IMR-90 (cell line): ENCODE results near the gene UNC5B. TPM values are rescaled to one million over a fixed set of nuclear protein-coding genes. Genes with fewer than 3 reads are reported as not detected.

Experiments
- ATAC-seq: fragments of 200-7000 bp; cut with Tn5 transposase; 2 replicates; pipeline ENCODE4 v1.9.1; 2020; ENCODE audit warnings: low read depth, mild to moderate bottlenecking, moderate library complexity
- BruUV-seq: library from RNA; stranded (reverse); fragments of 400-500 nt; replicated peaks from 2 replicates; lab custom pipeline; 2021; lab: Mats Ljungman, UMichigan
- CTCF ChIA-PET: fragments of 300-600 bp; formaldehyde crosslinking; extraction: SDS; loops from one replicate; lab custom pipeline; 2021; ENCODE audit warnings: antibody characterized with exemption; lab: Yijun Ruan, JAX
- POLR2A ChIA-PET: fragments of 300-600 bp; sonication (Branson Sonifier 250); formaldehyde crosslinking; loops from one replicate; lab custom pipeline; 2022; ENCODE audit warnings: antibody characterized with exemption; ENCODE audit not compliant: unreplicated experiment; lab: Charles Lee
- DNase-seq: peaks from one replicate; pipeline ENCODE4 v3.0.0; 2013
- H2AFZ ChIP-seq: replicated peaks from 2 replicates; pipeline ENCODE3; 2013; ENCODE audit warnings: low read length, mild to moderate bottlenecking; ENCODE audit not compliant: poor library complexity
- H2AK5ac ChIP-seq: 2 replicates; pipeline ENCODE4 v1.6.1; 2013; ENCODE audit warnings: low read depth, low read length, inconsistent platforms
- H2AK9ac ChIP-seq: replicated peaks from 2 replicates; pipeline ENCODE3; 2013; ENCODE audit warnings: mild to moderate bottlenecking, low read depth, low read length, moderate library complexity; ENCODE audit not compliant: poor library complexity
- H2BK120ac ChIP-seq: 2 replicates; pipeline ENCODE4 v1.6.1; 2013; ENCODE audit warnings: low read depth, low read length, inconsistent platforms
- H2BK15ac ChIP-seq: 3 replicates; pipeline ENCODE4 v1.6.1; 2013; ENCODE audit warnings: low read depth, low read length, inconsistent platforms
- H2BK20ac ChIP-seq: 2 replicates; pipeline ENCODE4 v1.6.1; 2013; ENCODE audit warnings: low read depth, mild to moderate bottlenecking, inconsistent platforms, low read length, moderate library complexity
- H2BK5ac ChIP-seq: 2 replicates; pipeline ENCODE4 v1.6.1; 2013; ENCODE audit warnings: mild to moderate bottlenecking, low read depth, low read length, inconsistent platforms; ENCODE audit not compliant: poor library complexity, severe bottlenecking
- H3K14ac ChIP-seq: replicated peaks from 2 replicates; pipeline ENCODE4 v1.6.1; 2013; ENCODE audit warnings: low read depth, low read length, inconsistent platforms
- H3K18ac ChIP-seq: 2 replicates; pipeline ENCODE4 v1.6.1; 2013; ENCODE audit warnings: low read depth, low read length, control low read depth
- H3K23ac ChIP-seq: 2 replicates; pipeline ENCODE4 v1.6.1; 2013; ENCODE audit warnings: low read depth, low read length, inconsistent platforms
- H3K27ac ChIP-seq: 2 replicates; pipeline ENCODE4 v1.5.1; 2013; ENCODE audit warnings: mild to moderate bottlenecking, control low read depth, low read length; ENCODE audit not compliant: insufficient read depth
- H3K27me3 ChIP-seq: 2 replicates; pipeline ENCODE4 v1.6.1; 2013; ENCODE audit warnings: low read length; ENCODE audit not compliant: control insufficient read depth, insufficient read depth
- H3K36me3 ChIP-seq: 2 replicates; pipeline ENCODE4 v1.6.1; 2013; ENCODE audit warnings: low read length, mixed read lengths; ENCODE audit not compliant: control insufficient read depth, insufficient read depth
- H3K4ac ChIP-seq: 2 replicates; pipeline ENCODE4 v1.6.1; 2013; ENCODE audit warnings: low read depth, low read length, inconsistent platforms
- H3K4me1 ChIP-seq: 2 replicates; pipeline ENCODE4 v1.6.1; 2013; ENCODE audit warnings: low read length, mixed read lengths; ENCODE audit not compliant: control insufficient read depth, insufficient read depth
- H3K4me2 ChIP-seq: 2 replicates; pipeline ENCODE4 v1.6.1; 2013; ENCODE audit warnings: low read depth, mild to moderate bottlenecking, control low read depth, low read length, moderate library complexity
- H3K4me3 ChIP-seq: 2 replicates; pipeline ENCODE4 v1.5.1; 2013; ENCODE audit warnings: low read depth, mild to moderate bottlenecking, control low read depth, low read length, moderate library complexity; ENCODE audit not compliant: insufficient read depth
- H3K56ac ChIP-seq: 2 replicates; pipeline ENCODE4 v1.6.1; 2013; ENCODE audit warnings: low read length, inconsistent platforms; ENCODE audit not compliant: insufficient read depth; ENCODE audit errors: extremely low read depth
- H3K79me1 ChIP-seq, 2 experiments: 2 replicates each; pipeline ENCODE4 v1.6.1; 2013; ENCODE audit warnings: low read length in 2 of 2, inconsistent platforms in 1 of 2, low read depth in 1 of 2
- H3K9ac ChIP-seq: 2 replicates; pipeline ENCODE4 v1.6.1; 2013; ENCODE audit warnings: low read depth, low read length, control low read depth
- H3K9me1 ChIP-seq: 2 replicates; pipeline ENCODE4 v1.6.1; 2013; ENCODE audit warnings: low read length, inconsistent platforms; ENCODE audit not compliant: insufficient read depth
- H3K9me3 ChIP-seq: 2 replicates; pipeline ENCODE4 v1.6.1; 2013; ENCODE audit warnings: low read length; ENCODE audit not compliant: control insufficient read depth, insufficient read depth
- H4K20me1 ChIP-seq: 2 replicates; pipeline ENCODE4 v1.6.1; 2013; ENCODE audit warnings: low read length, inconsistent platforms; ENCODE audit not compliant: insufficient read depth
- H4K5ac ChIP-seq: 2 replicates; pipeline ENCODE4 v1.6.1; 2013; ENCODE audit warnings: mild to moderate bottlenecking, low read depth, low read length, control low read depth
- H4K8ac ChIP-seq, 2 experiments: 2 replicates each; pipeline ENCODE4 v1.6.1; 2013; ENCODE audit warnings: low read depth in 2 of 2, low read length in 2 of 2, control low read depth in 1 of 2, inconsistent platforms in 1 of 2
- H4K91ac ChIP-seq: 2 replicates; pipeline ENCODE4 v1.6.1; 2013; ENCODE audit warnings: low read depth, low read length, inconsistent platforms; ENCODE audit not compliant: insufficient read depth
- BHLHE40 ChIP-seq: fragments of 150-350 bp; IDR thresholded peaks from 2 replicates; pipeline ENCODE4 v1.6.1; 2016; ENCODE audit warnings: mild to moderate bottlenecking, low read depth, low read length
- CHD1 ChIP-seq: IDR thresholded peaks from 2 replicates; pipeline ENCODE4 v1.6.1; 2012; ENCODE audit warnings: low read depth, low read length, improper control_type of control experiment
- FOS ChIP-seq: fragments of 150-350 bp; IDR thresholded peaks from 2 replicates; pipeline ENCODE4 v1.6.1; 2016; ENCODE audit warnings: low read depth, low read length
- MXI1 ChIP-seq: IDR thresholded peaks from 2 replicates; pipeline ENCODE4 v1.6.1; 2012; ENCODE audit warnings: low read depth, mild to moderate bottlenecking, low read length, moderate library complexity, borderline replicate concordance
- NFE2L2 ChIP-seq: fragments of 150-350 bp; IDR thresholded peaks from 2 replicates; pipeline ENCODE4 v1.6.1; 2016; ENCODE audit warnings: low read depth, mild to moderate bottlenecking, low read length
- WGBS, 2 experiments: methylation state at CpG; one replicate each; pipeline versions ENCODE4 v1.1.5 to v1.1.7; 2013; ENCODE audit warnings: missing lambda C conversion rate in 2 of 2; ENCODE audit not compliant: insufficient read length in 1 of 2; ENCODE audit errors: extremely low coverage in 2 of 2; 5-methylcytosine and 5-hydroxymethylcytosine counted together
- dilution Hi-C: fragments of 300-500 bp; cut with HindIII; formaldehyde crosslinking; loops from one replicate; pipeline ENCODE4 v1.14.3; 2018; ENCODE audit warnings: low sequenced_read_pairs; ENCODE audit not compliant: unreplicated experiment
- in situ Hi-C: fragments of 300-500 bp; cut with MboI; formaldehyde crosslinking; loops from 3 replicates; pipeline ENCODE4 v1.14.3; 2019; ENCODE audit warnings: low sequenced_read_pairs, inconsistent platforms, mixed read lengths
- intact Hi-C: fragments of 100-400 bp; cut with micrococcal nuclease; formaldehyde crosslinking; loops from 2 replicates; pipeline ENCODE4 v1.10.0; 2022
- polyA plus RNA-seq, 3 experiments: library from polyadenylated mRNA; depleted of rRNA; stranded (reverse); fragments of >200 nt; gene quantifications; 2 replicates each; pipeline ENCODE4 v1.2.3, GENCODE V29; 2012; ENCODE audit warnings: low replicate concordance in 1 of 3
- total RNA-seq: library from RNA; depleted of rRNA; stranded (reverse); fragments of >200 nt; gene quantifications from 2 replicates; pipeline ENCODE4 v1.2.3, GENCODE V29; 2012
- TF ChIP-seq, protein P1 (sequence below): conservative IDR thresholded peaks from 2 replicates; pipeline ENCODE4 v1.5.1; 2012; ENCODE audit warnings: mild to moderate bottlenecking, low read depth, low read length, improper control_type of control experiment
- TF ChIP-seq, protein P2 (sequence below): fragments of 150-350 bp; IDR thresholded peaks from 2 replicates; pipeline ENCODE4 v1.6.1; 2016; ENCODE audit warnings: low read depth, mild to moderate bottlenecking, low read length, moderate library complexity, borderline replicate concordance

Gene UNC5B
- total and polyA plus RNA-seq, 2 of the 4 experiments (the other 2 are of a cell fraction) = 1.6 to 4.2 TPM

DNA sequence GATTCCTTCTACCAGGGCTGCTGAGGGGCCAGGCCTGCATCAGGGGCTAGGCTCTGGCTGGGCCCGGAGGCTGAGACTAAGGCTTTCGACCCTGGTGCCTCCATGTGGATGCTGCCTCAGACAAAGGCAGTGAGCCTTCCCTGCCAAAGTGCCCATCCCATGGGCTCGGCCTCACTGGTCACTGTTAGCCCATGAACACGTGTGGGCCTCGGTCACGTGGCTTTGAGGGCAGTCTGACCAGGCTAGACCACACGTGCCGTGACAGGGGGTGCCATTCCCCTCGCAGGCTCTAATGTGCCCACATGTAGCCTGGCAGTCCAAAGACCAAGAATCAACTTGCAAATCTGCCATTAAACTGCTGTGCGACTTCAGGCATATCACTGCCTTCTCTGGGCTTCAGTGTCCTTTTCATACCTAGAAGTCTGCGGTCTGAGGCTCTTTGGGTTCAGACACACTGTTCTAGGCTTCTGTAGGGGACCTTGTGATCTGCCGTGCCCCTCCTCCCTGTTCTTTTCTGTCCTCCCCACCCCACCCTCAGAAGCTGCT lies 89.1 kb downstream of the UNC5B start:
- Histone ChIP-seq H2AK9ac (no peak overlapping the region), H3K27me3 (no peaks in the 10 kb centered on the region), H2BK20ac (no peak overlapping the region), H2BK5ac (no peak overlapping the region), H3K36me3 (peaks cover 5% of the 10 kb centered on the region; the same call in 1 of the 2 replicates), H4K8ac (no peak overlapping the region), H3K4me1 (no peaks in the 10 kb centered on the region), H2AFZ (no peak overlapping the region), H3K27ac (no peak overlapping the region), H3K18ac (no peak overlapping the region), H3K4ac (no peak overlapping the region), H4K91ac (no peak overlapping the region), H2BK120ac (no peak overlapping the region), H3K9me3 (no peaks in the 10 kb centered on the region), H4K20me1 (no peaks in the 10 kb centered on the region), H2BK15ac (no peak overlapping the region), H3K79me1 (no peaks in the 10 kb centered on the region), H3K23ac (no peak overlapping the region), H3K4me2 (no peak overlapping the region), H3K4me3 (no peak overlapping the region), H3K9me1 (no peaks in the 10 kb centered on the region), H2AK5ac (no peak overlapping the region), H3K14ac (no peak overlapping the region), H3K9ac (no peak overlapping the region), H4K5ac (no peak overlapping the region), H3K56ac (no peak overlapping the region)
- ChIA-PET POLR2A (no interaction called here), CTCF (no interaction called here)
- DNase-seq (no peak), ATAC-seq (no peak)
- in situ Hi-C loops = no loop called here
- no TSS peak for BruUV-seq
- intact Hi-C loops = no loop called here
- 85% methylated on average over 10 of the region's 12 CpGs; no CpG with 5 or more reads in 1 of the 2 experiments for WGBS, 2 experiments
- dilution Hi-C loops = no loop called here
- TF ChIP-seq BHLHE40 (no peak), MXI1 (no peak), FOS (no peak), NFE2L2 (no peak), CHD1 (no peak)
- TF ChIP-seq, protein P1, sequence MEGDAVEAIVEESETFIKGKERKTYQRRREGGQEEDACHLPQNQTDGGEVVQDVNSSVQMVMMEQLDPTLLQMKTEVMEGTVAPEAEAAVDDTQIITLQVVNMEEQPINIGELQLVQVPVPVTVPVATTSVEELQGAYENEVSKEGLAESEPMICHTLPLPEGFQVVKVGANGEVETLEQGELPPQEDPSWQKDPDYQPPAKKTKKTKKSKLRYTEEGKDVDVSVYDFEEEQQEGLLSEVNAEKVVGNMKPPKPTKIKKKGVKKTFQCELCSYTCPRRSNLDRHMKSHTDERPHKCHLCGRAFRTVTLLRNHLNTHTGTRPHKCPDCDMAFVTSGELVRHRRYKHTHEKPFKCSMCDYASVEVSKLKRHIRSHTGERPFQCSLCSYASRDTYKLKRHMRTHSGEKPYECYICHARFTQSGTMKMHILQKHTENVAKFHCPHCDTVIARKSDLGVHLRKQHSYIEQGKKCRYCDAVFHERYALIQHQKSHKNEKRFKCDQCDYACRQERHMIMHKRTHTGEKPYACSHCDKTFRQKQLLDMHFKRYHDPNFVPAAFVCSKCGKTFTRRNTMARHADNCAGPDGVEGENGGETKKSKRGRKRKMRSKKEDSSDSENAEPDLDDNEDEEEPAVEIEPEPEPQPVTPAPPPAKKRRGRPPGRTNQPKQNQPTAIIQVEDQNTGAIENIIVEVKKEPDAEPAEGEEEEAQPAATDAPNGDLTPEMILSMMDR = no peak
- TF ChIP-seq, protein P2, sequence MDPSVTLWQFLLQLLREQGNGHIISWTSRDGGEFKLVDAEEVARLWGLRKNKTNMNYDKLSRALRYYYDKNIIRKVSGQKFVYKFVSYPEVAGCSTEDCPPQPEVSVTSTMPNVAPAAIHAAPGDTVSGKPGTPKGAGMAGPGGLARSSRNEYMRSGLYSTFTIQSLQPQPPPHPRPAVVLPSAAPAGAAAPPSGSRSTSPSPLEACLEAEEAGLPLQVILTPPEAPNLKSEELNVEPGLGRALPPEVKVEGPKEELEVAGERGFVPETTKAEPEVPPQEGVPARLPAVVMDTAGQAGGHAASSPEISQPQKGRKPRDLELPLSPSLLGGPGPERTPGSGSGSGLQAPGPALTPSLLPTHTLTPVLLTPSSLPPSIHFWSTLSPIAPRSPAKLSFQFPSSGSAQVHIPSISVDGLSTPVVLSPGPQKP = no peak
